A549 treated with CpdA at 1 μM for 4 hours (cell line): Measurements from ENCODE around the gene LRRC49. TPM values are rescaled to one million over a fixed set of nuclear protein-coding genes. Genes with fewer than 3 reads are reported as not detected.

Experiments used
- total RNA-seq: library from RNA; stranded (reverse); fragments of 200-300 nt; extraction: Qiagen RNA extraction; gene quantifications from 5 replicates; pipeline ENCODE4 v1.2.3, GENCODE V29; 2022; ENCODE audit warnings: low read depth

LRRC49 gene
- 4.1 to 5.5 TPM (median 5.3 TPM) in 5 replicates for total RNA-seq

DNA sequence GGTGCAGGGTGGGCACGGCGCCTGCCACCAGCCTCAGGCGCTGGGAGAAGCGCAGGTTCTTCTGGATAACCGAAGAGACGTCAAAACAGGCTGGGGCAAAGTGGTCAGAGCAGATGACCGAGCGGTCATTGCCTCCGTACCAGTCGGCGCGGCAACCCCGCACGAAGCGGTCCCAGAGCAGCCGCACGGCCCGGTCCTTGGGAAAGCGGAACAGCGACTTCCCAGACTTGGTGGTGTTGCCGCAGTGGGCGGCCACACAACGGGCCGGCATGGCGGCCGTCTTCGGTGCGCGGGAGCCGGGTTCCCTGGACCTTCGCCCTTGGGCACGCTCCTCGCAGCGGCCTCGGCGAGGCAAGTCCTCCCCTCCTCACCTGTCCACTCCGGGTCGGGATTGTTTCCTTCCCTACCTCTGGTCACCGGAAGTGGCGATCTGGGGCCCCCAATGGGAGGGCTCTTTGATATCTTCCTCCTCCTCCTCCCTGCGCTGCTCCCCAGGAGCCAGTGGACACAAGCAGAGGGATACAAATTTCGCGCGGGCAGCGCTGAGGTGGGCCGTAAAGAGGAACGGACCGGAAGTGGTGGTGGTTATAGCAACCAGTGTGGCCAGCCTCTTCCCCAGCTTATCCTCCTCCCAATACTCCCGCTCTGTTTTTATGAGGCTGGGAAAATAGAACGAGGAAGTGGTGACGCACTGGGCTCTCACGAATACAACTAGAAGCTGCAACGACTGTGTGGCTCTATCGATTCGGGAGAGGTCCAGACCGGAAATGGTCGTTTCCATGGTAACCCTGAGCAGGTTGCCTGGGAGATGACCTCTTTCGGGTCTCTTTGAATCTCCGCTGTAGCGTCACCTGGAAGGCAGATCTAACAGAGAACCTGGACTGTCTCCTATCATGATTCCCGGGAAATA lies at the start of gene LRRC49, which contains the start of gene THAP10:
LRRC49 (plus strand) TSS at position 825 of the 910 bp plus-strand sequence; CDS start at position 894, 69 bp downstream.
THAP10 (minus strand) TSS at position 432 of the 910 bp plus-strand sequence; CDS start at position 271, 161 bp downstream.

DNA sequence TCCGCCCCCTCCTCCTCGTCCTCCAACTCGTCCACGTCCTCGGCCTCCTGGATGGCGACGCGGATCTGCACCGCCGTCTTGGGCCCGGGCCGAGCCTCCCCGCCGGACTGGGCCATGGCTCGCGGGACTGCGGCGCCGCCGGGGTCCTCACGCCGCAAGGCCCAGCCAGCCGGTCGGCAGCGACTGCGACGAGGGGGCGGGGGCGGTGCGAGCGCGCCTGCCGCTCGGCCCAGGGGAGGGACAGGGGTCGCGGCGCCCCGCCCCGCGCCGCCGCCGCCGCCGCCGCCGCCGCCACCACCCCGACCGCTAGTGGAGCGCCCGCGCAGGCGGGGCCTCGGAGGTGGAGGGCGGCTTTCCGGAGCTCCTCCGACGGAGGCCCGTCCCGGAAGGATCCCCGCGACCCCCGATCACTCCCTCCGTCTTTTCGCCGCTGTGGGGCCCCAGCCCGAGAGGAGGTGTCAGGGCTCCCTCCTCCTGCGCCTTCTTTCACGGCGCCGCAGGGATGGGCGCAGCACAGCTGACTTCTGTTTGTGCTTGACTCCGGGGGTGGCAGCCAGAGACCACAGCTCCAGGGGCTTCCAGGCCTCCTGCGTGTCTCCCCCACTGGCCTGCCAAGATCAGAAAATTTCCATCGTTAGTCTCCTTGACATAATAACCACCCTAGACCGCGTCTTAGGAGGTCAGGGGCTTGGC lies 38.5 kb upstream of the LRRC49 start, which contains the start of gene LARP6:
LARP6 (minus strand) TSS at position 185 of the 693 bp plus-strand sequence; CDS start at position 116, 69 bp downstream.

Other genes with a start within 250 kb of the LRRC49 start
- 45.3 to 64.9 TPM (median 50.9 TPM) in 5 replicates for gene UACA, start 129.3 kb upstream of the LRRC49 start, total RNA-seq
- gene LARP6, start 38.7 kb upstream of the LRRC49 start, total RNA-seq: 56.7 to 84.5 TPM (median 78.1 TPM) in 5 replicates
- 5.0 to 7.1 TPM (median 5.9 TPM) in 5 replicates for gene THAP10, start 393 bp upstream of the LRRC49 start, total RNA-seq
- gene THSD4, start 222.6 kb downstream of the LRRC49 start, total RNA-seq: 18.1 to 24.2 TPM (median 20.9 TPM) in 5 replicates